T-helper 2 cell (primary cell): Measurements from ENCODE around the gene GPR61.
A peak's percentile ranks its signal among the peaks of the same experiment; 100 is the strongest.

Experiments
- DNase-seq, 5 experiments: peaks; one replicate each; pipeline versions ENCODE4 v3.0.0 to v3.0.0-alpha.2; 2012 to 2022

GPR61 gene

GRCh38 chr1:109509176-109510134 is 30.2 kb upstream of the GPR61 start, which contains the start of gene AMIGO1:
Gene AMIGO1 (minus strand): TSS chr1:109509727. CDS start chr1:109508912, 815 bp downstream.
- peak; percentile 39 to 76 (median 48) for DNase-seq

- DNase-seq = no peak
Measured at GRCh38 chr1:109513110-109513710, 26.5 kb upstream of the GPR61 start.

GRCh38 chr1:109514846-109515245 is 24.8 kb upstream of the GPR61 start:
- DNase-seq = no peak

GRCh38 chr1:109516872-109517271 is 22.8 kb upstream of the GPR61 start:
- no peak for DNase-seq

GRCh38 chr1:109517337-109517736 is 22.3 kb upstream of the GPR61 start:
- no peak for DNase-seq

- DNase-seq = no peak
Measured at GRCh38 chr1:109521002-109521951, 18.4 kb upstream of the GPR61 start.

GRCh38 chr1:109522026-109522425 is 17.6 kb upstream of the GPR61 start:
- no peak for DNase-seq

GRCh38 chr1:109523706-109524105 is 16.0 kb upstream of the GPR61 start:
- no peak for DNase-seq

GRCh38 chr1:109527098-109527811 is 12.4 kb upstream of the GPR61 start:
- no peak for DNase-seq

- no peak for DNase-seq
Measured at GRCh38 chr1:109527846-109528695, 11.6 kb upstream of the GPR61 start.

GRCh38 chr1:109528712-109529111 is 11.0 kb upstream of the GPR61 start:
- no peak for DNase-seq

GRCh38 chr1:109529881-109530456 is 9.7 kb upstream of the GPR61 start:
- DNase-seq = no peak

GRCh38 chr1:109530457-109531087 is 9.1 kb upstream of the GPR61 start:
- no peak for DNase-seq

GRCh38 chr1:109531380-109531779 is 8.3 kb upstream of the GPR61 start:
- DNase-seq = no peak

- DNase-seq = no peak
Measured at GRCh38 chr1:109531826-109532364, 7.8 kb upstream of the GPR61 start.

GRCh38 chr1:109532365-109533136 is 7.1 kb upstream of the GPR61 start:
- DNase-seq = peak; percentile 76 to 91 (median 83)

- no peak for DNase-seq
Measured at GRCh38 chr1:109534307-109534858, 5.3 kb upstream of the GPR61 start.

GRCh38 chr1:109535481-109535880 is 4.2 kb upstream of the GPR61 start:
- DNase-seq = no peak
